ENCODE results near the gene ADGRD2.

Gene ADGRD2

DNA sequence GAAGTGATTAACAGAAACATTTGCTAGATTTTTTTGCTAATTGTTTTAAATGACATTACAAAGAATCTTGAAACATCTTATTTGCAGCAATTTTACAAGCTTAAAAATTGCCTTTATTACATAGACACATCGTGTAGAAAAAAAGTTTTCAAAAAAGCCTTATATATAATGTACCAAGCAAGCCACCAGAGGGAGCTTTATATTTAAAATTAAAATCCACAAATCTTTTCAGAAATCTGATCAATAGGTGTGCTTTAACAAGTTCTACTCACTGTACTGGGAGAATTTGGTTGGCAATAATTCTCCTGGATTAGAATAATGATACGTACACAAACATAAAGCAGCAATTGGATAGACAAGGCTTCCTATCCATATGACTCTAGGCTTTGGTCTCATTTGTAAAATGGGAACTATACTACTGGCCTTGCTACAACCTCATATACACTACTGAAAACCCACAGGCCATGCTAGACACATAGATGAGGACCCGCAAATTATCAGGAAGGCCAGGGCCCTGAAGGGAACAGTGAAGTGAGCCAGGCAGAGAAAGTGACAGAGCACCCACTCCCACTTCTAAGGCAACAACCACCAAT, 39.8 kb upstream of the ADGRD2 start:
- Histone ChIP-seq H3K4me2 (ENCODE audit: low read length) (no peak overlapping the region), H3K36me3 (ENCODE audit: control insufficient read depth, low read length) (peaks cover 96% of the 10 kb centered on the region), H3K27ac (ENCODE audit: low read depth, low read length) (no peak overlapping the region), H3K27me3 (ENCODE audit: control insufficient read depth, low read length) (no peaks in the 10 kb centered on the region), H3K79me2 (ENCODE audit: control insufficient read depth, low read length) (peaks cover 69% of the 10 kb centered on the region), H4K20me1 (ENCODE audit: control insufficient read depth, insufficient read depth, low read depth, low read length) (no peaks in the 10 kb centered on the region), H3K9me3 (ENCODE audit: control insufficient read depth, insufficient read depth, low read length) (no peaks in the 10 kb centered on the region), H3K4me1 (ENCODE audit: control insufficient read depth, low read length) (peaks cover 10% of the 10 kb centered on the region), H3F3A (ENCODE audit: control insufficient read depth, insufficient read depth) (no peaks in the 10 kb centered on the region), H3K4me3 (ENCODE audit: low read length) (no peak overlapping the region), H3K9me2 (replicated peaks; ENCODE audit: control insufficient read depth, low read length) (no peaks in the 10 kb centered on the region)
- TF ChIP-seq, protein P1, sequence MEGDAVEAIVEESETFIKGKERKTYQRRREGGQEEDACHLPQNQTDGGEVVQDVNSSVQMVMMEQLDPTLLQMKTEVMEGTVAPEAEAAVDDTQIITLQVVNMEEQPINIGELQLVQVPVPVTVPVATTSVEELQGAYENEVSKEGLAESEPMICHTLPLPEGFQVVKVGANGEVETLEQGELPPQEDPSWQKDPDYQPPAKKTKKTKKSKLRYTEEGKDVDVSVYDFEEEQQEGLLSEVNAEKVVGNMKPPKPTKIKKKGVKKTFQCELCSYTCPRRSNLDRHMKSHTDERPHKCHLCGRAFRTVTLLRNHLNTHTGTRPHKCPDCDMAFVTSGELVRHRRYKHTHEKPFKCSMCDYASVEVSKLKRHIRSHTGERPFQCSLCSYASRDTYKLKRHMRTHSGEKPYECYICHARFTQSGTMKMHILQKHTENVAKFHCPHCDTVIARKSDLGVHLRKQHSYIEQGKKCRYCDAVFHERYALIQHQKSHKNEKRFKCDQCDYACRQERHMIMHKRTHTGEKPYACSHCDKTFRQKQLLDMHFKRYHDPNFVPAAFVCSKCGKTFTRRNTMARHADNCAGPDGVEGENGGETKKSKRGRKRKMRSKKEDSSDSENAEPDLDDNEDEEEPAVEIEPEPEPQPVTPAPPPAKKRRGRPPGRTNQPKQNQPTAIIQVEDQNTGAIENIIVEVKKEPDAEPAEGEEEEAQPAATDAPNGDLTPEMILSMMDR (IDR thresholded peaks at IDR 0.05; ENCODE audit: low read depth, low read length, poor library complexity, severe bottlenecking) = peak; percentile 51
- no peak for TF ChIP-seq EZH2phosphoT487 (IDR thresholded peaks at IDR 0.05; ENCODE audit: borderline replicate concordance, low read length)

DNA sequence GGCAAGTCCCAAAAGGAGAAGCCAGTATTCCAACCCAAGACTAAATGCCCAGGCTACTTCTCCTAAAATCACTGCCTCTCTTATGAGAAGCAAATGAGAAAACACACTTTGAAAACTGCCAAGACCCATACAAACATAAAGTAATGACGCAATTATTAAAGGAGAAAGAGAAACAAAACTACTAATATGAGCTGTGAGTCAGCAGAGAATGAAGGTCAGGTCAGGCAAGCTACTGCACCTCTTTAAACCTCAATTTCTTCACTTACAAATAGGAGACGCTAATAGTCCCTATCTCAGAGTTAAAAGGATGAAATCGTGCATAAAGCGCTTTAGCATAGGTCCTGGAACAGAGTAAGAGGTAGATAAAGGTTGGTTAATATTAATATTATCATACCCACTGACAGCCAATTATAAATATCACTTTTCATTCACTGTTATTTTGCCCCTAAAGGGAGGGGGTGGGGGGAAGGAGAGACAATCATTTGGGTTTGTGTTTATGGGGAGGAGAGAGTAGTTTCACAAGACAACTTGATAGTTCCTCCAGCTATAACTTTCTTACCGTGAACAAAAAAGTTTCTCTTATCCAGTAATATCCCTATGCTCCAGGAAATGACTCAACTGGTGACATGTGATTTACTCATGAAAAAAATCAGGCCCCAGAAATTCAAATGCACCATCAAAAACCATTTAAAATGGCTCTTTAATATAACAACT, 38.6 kb upstream of the ADGRD2 start:
- H3K36me3 ChIP-seq (ENCODE audit: control insufficient read depth, low read length) = peaks cover 84% of the 10 kb centered on the region
- H3K4me3 ChIP-seq (ENCODE audit: low read length) = no peak overlapping the region
- peaks cover 5% of the 10 kb centered on the region; the same call in 1 of the 2 replicates for H3K9me3 ChIP-seq (ENCODE audit: control insufficient read depth, insufficient read depth, low read length)
- no peak for TF ChIP-seq EZH2phosphoT487 (IDR thresholded peaks at IDR 0.05; ENCODE audit: borderline replicate concordance, low read length)
- TF ChIP-seq, protein P1 (IDR thresholded peaks at IDR 0.05; ENCODE audit: low read depth, low read length, poor library complexity, severe bottlenecking) = no peak
- H3K4me1 ChIP-seq (ENCODE audit: control insufficient read depth, low read length) = peaks cover 14% of the 10 kb centered on the region
- no peaks in the 10 kb centered on the region for H3F3A ChIP-seq (ENCODE audit: control insufficient read depth, insufficient read depth)
- peaks cover 64% of the 10 kb centered on the region for H3K79me2 ChIP-seq (ENCODE audit: control insufficient read depth, low read length)
- no peak overlapping the region for H3K27ac ChIP-seq (ENCODE audit: low read depth, low read length)
- no peaks in the 10 kb centered on the region for H3K27me3 ChIP-seq (ENCODE audit: control insufficient read depth, low read length)
- no peak overlapping the region for H3K4me2 ChIP-seq (ENCODE audit: low read length)
- H3K9me2 ChIP-seq (replicated peaks; ENCODE audit: control insufficient read depth, low read length) = no peaks in the 10 kb centered on the region
- H4K20me1 ChIP-seq (ENCODE audit: control insufficient read depth, insufficient read depth, low read depth, low read length) = no peaks in the 10 kb centered on the region

DNA sequence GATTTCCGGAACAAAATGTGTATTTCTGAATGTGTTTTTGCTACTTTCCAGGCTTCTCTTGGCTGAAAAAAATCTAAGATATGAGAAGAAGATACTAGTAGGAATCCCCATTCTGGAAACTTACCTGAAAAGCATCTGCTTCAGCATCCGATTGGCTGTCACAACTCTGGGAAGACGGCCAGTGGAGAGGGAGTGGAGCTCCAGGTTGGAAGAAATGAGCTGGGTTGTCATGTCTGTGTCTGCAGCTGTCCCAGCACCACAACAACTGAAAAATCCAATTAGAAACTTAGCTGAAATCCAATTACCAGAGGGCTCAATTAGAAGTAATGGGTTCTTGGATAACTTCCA, 38.0 kb upstream of the ADGRD2 start:
- H3K9me3 ChIP-seq (ENCODE audit: control insufficient read depth, insufficient read depth, low read length) = peaks cover 5% of the 10 kb centered on the region; the same call in 1 of the 2 replicates
- H3K79me2 ChIP-seq (ENCODE audit: control insufficient read depth, low read length) = peaks cover 61% of the 10 kb centered on the region
- H3K9me2 ChIP-seq (replicated peaks; ENCODE audit: control insufficient read depth, low read length) = no peaks in the 10 kb centered on the region
- no peak overlapping the region for H3K4me3 ChIP-seq (ENCODE audit: low read length)
- H4K20me1 ChIP-seq (ENCODE audit: control insufficient read depth, insufficient read depth, low read depth, low read length) = no peaks in the 10 kb centered on the region
- no peaks in the 10 kb centered on the region for H3F3A ChIP-seq (ENCODE audit: control insufficient read depth, insufficient read depth)
- no peak overlapping the region for H3K4me2 ChIP-seq (ENCODE audit: low read length)
- H3K27ac ChIP-seq (ENCODE audit: low read depth, low read length) = no peak overlapping the region
- H3K27me3 ChIP-seq (ENCODE audit: control insufficient read depth, low read length) = no peaks in the 10 kb centered on the region
- peaks cover 14% of the 10 kb centered on the region for H3K4me1 ChIP-seq (ENCODE audit: control insufficient read depth, low read length)
- TF ChIP-seq EZH2phosphoT487 (IDR thresholded peaks at IDR 0.05; ENCODE audit: borderline replicate concordance, low read length) = no peak
- TF ChIP-seq, protein P1 (IDR thresholded peaks at IDR 0.05; ENCODE audit: low read depth, low read length, poor library complexity, severe bottlenecking) = no peak
- peaks cover 78% of the 10 kb centered on the region for H3K36me3 ChIP-seq (ENCODE audit: control insufficient read depth, low read length)

Measured in DOHH2 (cell line).